ENCODE measurements around the gene NT5DC4.

DNA sequence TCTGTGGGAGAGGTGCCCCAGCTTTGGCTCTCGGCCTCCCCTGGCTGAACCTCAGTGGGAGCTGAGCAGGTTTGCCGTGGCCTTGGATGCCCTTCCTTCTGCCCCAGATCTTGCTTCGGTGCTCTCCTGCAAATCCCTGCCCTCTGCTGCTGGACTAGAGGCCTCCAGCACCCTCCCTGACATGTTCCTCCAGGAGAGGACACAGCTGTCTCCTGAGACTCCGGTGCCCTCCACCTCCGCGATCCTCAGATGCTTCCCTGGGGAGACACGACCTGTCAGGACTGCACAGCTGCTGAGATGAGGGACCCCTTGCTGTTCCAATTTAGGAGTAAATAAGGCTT is 7.3 kb upstream of the NT5DC4 start:
- TF ChIP-seq, protein P1, sequence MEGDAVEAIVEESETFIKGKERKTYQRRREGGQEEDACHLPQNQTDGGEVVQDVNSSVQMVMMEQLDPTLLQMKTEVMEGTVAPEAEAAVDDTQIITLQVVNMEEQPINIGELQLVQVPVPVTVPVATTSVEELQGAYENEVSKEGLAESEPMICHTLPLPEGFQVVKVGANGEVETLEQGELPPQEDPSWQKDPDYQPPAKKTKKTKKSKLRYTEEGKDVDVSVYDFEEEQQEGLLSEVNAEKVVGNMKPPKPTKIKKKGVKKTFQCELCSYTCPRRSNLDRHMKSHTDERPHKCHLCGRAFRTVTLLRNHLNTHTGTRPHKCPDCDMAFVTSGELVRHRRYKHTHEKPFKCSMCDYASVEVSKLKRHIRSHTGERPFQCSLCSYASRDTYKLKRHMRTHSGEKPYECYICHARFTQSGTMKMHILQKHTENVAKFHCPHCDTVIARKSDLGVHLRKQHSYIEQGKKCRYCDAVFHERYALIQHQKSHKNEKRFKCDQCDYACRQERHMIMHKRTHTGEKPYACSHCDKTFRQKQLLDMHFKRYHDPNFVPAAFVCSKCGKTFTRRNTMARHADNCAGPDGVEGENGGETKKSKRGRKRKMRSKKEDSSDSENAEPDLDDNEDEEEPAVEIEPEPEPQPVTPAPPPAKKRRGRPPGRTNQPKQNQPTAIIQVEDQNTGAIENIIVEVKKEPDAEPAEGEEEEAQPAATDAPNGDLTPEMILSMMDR (IDR thresholded peaks at IDR 0.05; ENCODE audit: insufficient read depth, low read depth, low read length), result no peak
- TF ChIP-seq EZH2 (IDR thresholded peaks at IDR 0.05; ENCODE audit: insufficient read depth, low read length), result no peak

Measured in astrocyte (in vitro differentiated cells and primary cell).